CD14-positive monocyte (primary cell): ENCODE data around the gene CCDC40. TPM values are rescaled to one million over a fixed set of nuclear protein-coding genes. Genes with fewer than 3 reads are reported as not detected.

Source experiments
- DNase-seq, 3 donors: peaks; one replicate each; pipeline ENCODE4 v3.0.0-alpha.2; 2011 to 2022
- H2AFZ ChIP-seq: 2 replicates; pipeline ENCODE4 v1.6.0; 2012; ENCODE audit warnings: mild to moderate bottlenecking, low read depth, low read length, inconsistent platforms; ENCODE audit not compliant: insufficient read depth, poor library complexity, severe bottlenecking
- H3K27ac ChIP-seq, 2 donors: 1 replicate in 1 of 2; 2 replicates in 1 of 2; pipeline ENCODE4 v1.5.1; 2012 to 2013; ENCODE audit warnings: low read length in 2 of 2, control low read depth in 1 of 2, inconsistent platforms in 1 of 2, low read depth in 1 of 2, mild to moderate bottlenecking in 1 of 2
- H3K27me3 ChIP-seq, 2 donors: one replicate each; pipeline versions ENCODE4 v1.6.0 to v1.6.1; 2011 to 2013; ENCODE audit warnings: low read length in 2 of 2; ENCODE audit not compliant: control insufficient read depth in 2 of 2, insufficient read depth in 2 of 2
- H3K36me3 ChIP-seq, 2 donors: replicated peaks in 1 of 2; 1 replicate in 1 of 2; 2 replicates in 1 of 2; pipeline versions ENCODE4 v1.5.1 to v1.6.1; 2012 to 2013; ENCODE audit warnings: low read length in 2 of 2, control low read depth in 1 of 2, inconsistent platforms in 1 of 2, mild to moderate bottlenecking in 1 of 2; ENCODE audit not compliant: insufficient read depth in 2 of 2, control insufficient read depth in 1 of 2
- H3K4me1 ChIP-seq, 2 donors: 1 replicate in 1 of 2; 2 replicates in 1 of 2; pipeline versions ENCODE4 v1.5.1 to v1.6.1; 2012 to 2013; ENCODE audit warnings: low read length in 2 of 2, control low read depth in 1 of 2, inconsistent platforms in 1 of 2, mild to moderate bottlenecking in 1 of 2, moderate library complexity in 1 of 2; ENCODE audit not compliant: insufficient read depth in 2 of 2, control insufficient read depth in 1 of 2
- H3K4me2 ChIP-seq: replicated peaks from 2 replicates; pipeline ENCODE3; 2012; ENCODE audit warnings: low read length, moderate library complexity, mild to moderate bottlenecking; ENCODE audit not compliant: poor library complexity, severe bottlenecking; ENCODE audit errors: extremely low read depth
- H3K4me3 ChIP-seq, 3 experiments: fragments of 200-600 bp in 1 of 3; sonication (generic) in 1 of 3; replicated peaks in 1 of 3; 1 replicate in 2 of 3; 2 replicates in 1 of 3; pipeline ENCODE4 v1.5.1; 2011 to 2013; ENCODE audit warnings: low read length in 3 of 3, mild to moderate bottlenecking in 3 of 3, control low read depth in 2 of 3, low read depth in 2 of 3, inconsistent platforms in 1 of 3, moderate library complexity in 1 of 3
- H3K79me2 ChIP-seq: 2 replicates; pipeline ENCODE4 v1.6.0; 2012; ENCODE audit warnings: mild to moderate bottlenecking, control low read depth, inconsistent platforms, low read length, moderate library complexity; ENCODE audit not compliant: insufficient read depth
- H3K9ac ChIP-seq: 2 replicates; pipeline ENCODE4 v1.6.0; 2017; ENCODE audit warnings: low read length, mild to moderate bottlenecking; ENCODE audit not compliant: insufficient read depth, poor library complexity, severe bottlenecking
- H3K9me3 ChIP-seq, 2 donors: replicated peaks in 1 of 2; 1 replicate in 1 of 2; 2 replicates in 1 of 2; pipeline versions ENCODE4 v1.5.1 to v1.6.1; 2012 to 2013; ENCODE audit warnings: low read length in 2 of 2, control low read depth in 1 of 2; ENCODE audit not compliant: control insufficient read depth in 1 of 2, insufficient read depth in 1 of 2
- H4K20me1 ChIP-seq: 2 replicates; pipeline ENCODE4 v1.6.0; 2012; ENCODE audit warnings: mild to moderate bottlenecking, low read length, control low read depth, moderate library complexity; ENCODE audit not compliant: insufficient read depth
- H3K27ac Mint-ChIP-seq, 7 donors: one replicate each; pipeline ENCODE4 v1.8.0; 2020; ENCODE audit warnings: mild to moderate bottlenecking in 7 of 7, mixed read lengths in 7 of 7, moderate library complexity in 6 of 7, inconsistent platforms in 2 of 7
- H3K27me3 Mint-ChIP-seq, 3 donors: one replicate each; pipeline ENCODE4 v1.8.0; 2021 to 2022; ENCODE audit warnings: low read depth in 3 of 3, mild to moderate bottlenecking in 3 of 3, mixed read lengths in 3 of 3, moderate library complexity in 3 of 3, inconsistent platforms in 1 of 3
- H3K36me3 Mint-ChIP-seq, 2 donors: one replicate each; pipeline ENCODE4 v1.8.0; 2020; ENCODE audit warnings: mixed read lengths in 2 of 2, inconsistent platforms in 1 of 2, mild to moderate bottlenecking in 1 of 2
- H3K4me1 Mint-ChIP-seq: one replicate; pipeline ENCODE4 v1.8.0; 2020; ENCODE audit warnings: mild to moderate bottlenecking, mixed read lengths
- H3K4me3 Mint-ChIP-seq, 2 donors: one replicate each; pipeline ENCODE4 v1.8.0; 2020; ENCODE audit warnings: mild to moderate bottlenecking in 2 of 2, mixed read lengths in 2 of 2, moderate library complexity in 1 of 2
- H3K9me3 Mint-ChIP-seq, 7 donors: one replicate each; pipeline ENCODE4 v1.8.0; 2020 to 2022; ENCODE audit warnings: mixed read lengths in 7 of 7, mild to moderate bottlenecking in 6 of 7, moderate library complexity in 6 of 7, inconsistent platforms in 2 of 7
- WGBS: methylation state at CpG from one replicate; pipeline ENCODE4 v1.1.5; 2013; ENCODE audit warnings: missing lambda C conversion rate; ENCODE audit not compliant: insufficient coverage; 5-methylcytosine and 5-hydroxymethylcytosine counted together
- intact Hi-C, 2 donors: fragments of 100-400 bp; cut with micrococcal nuclease; formaldehyde crosslinking; loops; one replicate each; pipeline versions ENCODE4 v1.15.0 to v1.15.1; 2023
- polyA plus RNA-seq, 3 donors: library from polyadenylated mRNA; depleted of rRNA in 1 of 3; unstranded in 2 of 3; stranded (reverse) in 1 of 3; fragments of 300-500 nt in 2 of 3; fragments of >200 nt in 1 of 3; fragmentation: Illumina TruSeq in 2 of 3; gene quantifications; 1 replicate in 2 of 3; 2 replicates in 1 of 3; pipeline ENCODE4 v1.2.3, GENCODE V29; 2012 to 2021
- TF ChIP-seq, protein P1 (sequence below): fragments of 200-600 bp; IDR thresholded peaks from one replicate; pipeline ENCODE4 v1.8.0; 2022; ENCODE audit warnings: antibody characterized with exemption, mild to moderate bottlenecking

CCDC40 gene
- polyA plus RNA-seq, 3 donors = 0.21 to 0.27 TPM; not detected in 1

- Histone ChIP-seq H3K4me1 (no peaks in the 10 kb centered on the region), H3K4me2 (no peak overlapping the region), H3K27ac (no peak overlapping the region), H3K36me3 (peaks cover 22 to 29% of the 10 kb centered on the region in 2 donors), H3K27me3 (no peaks in the 10 kb centered on the region), H3K79me2 (no peaks in the 10 kb centered on the region), H3K9me3 (no peaks in the 10 kb centered on the region), H3K4me3 (no peak overlapping the region), H2AFZ (no peak overlapping the region), H4K20me1 (no peaks in the 10 kb centered on the region), H3K9ac (no peak overlapping the region)
- intact Hi-C loops = no loop called here
- Mint-ChIP-seq H3K27me3 (peaks cover 0 to 2% (median 0%) of the 10 kb centered on the region in 3 donors), H3K4me1 (no peaks in the 10 kb centered on the region), H3K36me3 (peaks cover 38 to 56% of the 10 kb centered on the region in 2 donors), H3K4me3 (no peak overlapping the region), H3K27ac (peak overlapping the region in 2 of 7 donors; percentile 32 to 63), H3K9me3 (peaks cover 0 to 2% (median 0%) of the 10 kb centered on the region in 7 donors)
- no peak for DNase-seq
- TF ChIP-seq, protein P1, sequence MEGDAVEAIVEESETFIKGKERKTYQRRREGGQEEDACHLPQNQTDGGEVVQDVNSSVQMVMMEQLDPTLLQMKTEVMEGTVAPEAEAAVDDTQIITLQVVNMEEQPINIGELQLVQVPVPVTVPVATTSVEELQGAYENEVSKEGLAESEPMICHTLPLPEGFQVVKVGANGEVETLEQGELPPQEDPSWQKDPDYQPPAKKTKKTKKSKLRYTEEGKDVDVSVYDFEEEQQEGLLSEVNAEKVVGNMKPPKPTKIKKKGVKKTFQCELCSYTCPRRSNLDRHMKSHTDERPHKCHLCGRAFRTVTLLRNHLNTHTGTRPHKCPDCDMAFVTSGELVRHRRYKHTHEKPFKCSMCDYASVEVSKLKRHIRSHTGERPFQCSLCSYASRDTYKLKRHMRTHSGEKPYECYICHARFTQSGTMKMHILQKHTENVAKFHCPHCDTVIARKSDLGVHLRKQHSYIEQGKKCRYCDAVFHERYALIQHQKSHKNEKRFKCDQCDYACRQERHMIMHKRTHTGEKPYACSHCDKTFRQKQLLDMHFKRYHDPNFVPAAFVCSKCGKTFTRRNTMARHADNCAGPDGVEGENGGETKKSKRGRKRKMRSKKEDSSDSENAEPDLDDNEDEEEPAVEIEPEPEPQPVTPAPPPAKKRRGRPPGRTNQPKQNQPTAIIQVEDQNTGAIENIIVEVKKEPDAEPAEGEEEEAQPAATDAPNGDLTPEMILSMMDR = no peak
- 93% methylated on average over 12 of the region's 24 CpGs for WGBS
Observed at GRCh38 chr17:80119271-80119791, 82.9 kb downstream of the CCDC40 start.

DNA sequence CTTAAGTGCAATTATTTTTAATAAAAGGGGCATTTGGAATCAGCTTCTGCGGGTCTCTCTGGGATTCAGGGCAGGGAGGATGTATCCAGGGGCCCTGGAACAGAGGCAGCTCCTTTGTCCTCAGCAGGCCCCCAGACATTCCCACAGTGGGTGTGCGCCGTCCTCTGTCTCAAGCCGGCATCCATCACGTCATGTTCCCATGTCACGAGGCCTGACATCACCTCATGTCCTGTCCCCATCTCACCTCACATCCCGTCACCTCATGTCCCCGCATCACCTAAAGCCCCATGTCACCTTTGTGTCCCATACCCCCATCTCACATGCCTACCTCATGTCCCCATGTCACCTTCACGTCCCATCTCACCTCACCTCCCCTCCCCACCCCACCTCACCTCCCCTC, 83.4 kb downstream of the CCDC40 start:
- Histone ChIP-seq H2AFZ (no peak overlapping the region), H3K36me3 (peaks cover 22 to 29% of the 10 kb centered on the region in 2 donors), H3K9me3 (no peaks in the 10 kb centered on the region), H3K9ac (no peak overlapping the region), H3K27ac (no peak overlapping the region), H3K4me1 (no peaks in the 10 kb centered on the region), H3K27me3 (no peaks in the 10 kb centered on the region), H3K79me2 (no peaks in the 10 kb centered on the region), H4K20me1 (no peaks in the 10 kb centered on the region), H3K4me3 (no peak overlapping the region), H3K4me2 (no peak overlapping the region)
- Mint-ChIP-seq H3K4me1 (no peaks in the 10 kb centered on the region), H3K27ac (no peak overlapping the region), H3K36me3 (peaks cover 34 to 51% of the 10 kb centered on the region in 2 donors), H3K9me3 (peaks cover 0 to under 1% (median 0%) of the 10 kb centered on the region in 7 donors), H3K27me3 (peaks cover 0 to 4% (median 0%) of the 10 kb centered on the region in 3 donors), H3K4me3 (no peak overlapping the region)
- no peak for DNase-seq
- intact Hi-C loops = no loop called here
- TF ChIP-seq, protein P1 = no peak
- 93% methylated on average over 8 of the region's 9 CpGs for WGBS
